Stimulated activated naive CD8-positive, alpha-beta T cell treated with anti-CD3 and anti-CD28 coated beads, Interleukin-15, Interleukin-2, amounts not matched to agents 100 ng/mL and 50 ng/mL, for 24 hours (primary cell): ENCODE data around the gene PPP4C.

Experiments used
- H3K27ac Mint-ChIP-seq: one replicate; pipeline ENCODE4 v1.8.0; 2021; ENCODE audit warnings: mild to moderate bottlenecking, mixed read lengths
- H3K27me3 Mint-ChIP-seq: one replicate; pipeline ENCODE4 v1.8.0; 2021; ENCODE audit warnings: mixed read lengths
- H3K36me3 Mint-ChIP-seq: one replicate; pipeline ENCODE4 v1.8.0; 2021; ENCODE audit warnings: low read depth, mixed read lengths
- H3K4me1 Mint-ChIP-seq: one replicate; pipeline ENCODE4 v1.8.0; 2021; ENCODE audit warnings: low read depth, mixed read lengths
- H3K4me3 Mint-ChIP-seq: one replicate; pipeline ENCODE4 v1.8.0; 2021; ENCODE audit warnings: mild to moderate bottlenecking, mixed read lengths
- H3K9me3 Mint-ChIP-seq: one replicate; pipeline ENCODE4 v1.8.0; 2021; ENCODE audit warnings: mixed read lengths

PPP4C gene

DNA sequence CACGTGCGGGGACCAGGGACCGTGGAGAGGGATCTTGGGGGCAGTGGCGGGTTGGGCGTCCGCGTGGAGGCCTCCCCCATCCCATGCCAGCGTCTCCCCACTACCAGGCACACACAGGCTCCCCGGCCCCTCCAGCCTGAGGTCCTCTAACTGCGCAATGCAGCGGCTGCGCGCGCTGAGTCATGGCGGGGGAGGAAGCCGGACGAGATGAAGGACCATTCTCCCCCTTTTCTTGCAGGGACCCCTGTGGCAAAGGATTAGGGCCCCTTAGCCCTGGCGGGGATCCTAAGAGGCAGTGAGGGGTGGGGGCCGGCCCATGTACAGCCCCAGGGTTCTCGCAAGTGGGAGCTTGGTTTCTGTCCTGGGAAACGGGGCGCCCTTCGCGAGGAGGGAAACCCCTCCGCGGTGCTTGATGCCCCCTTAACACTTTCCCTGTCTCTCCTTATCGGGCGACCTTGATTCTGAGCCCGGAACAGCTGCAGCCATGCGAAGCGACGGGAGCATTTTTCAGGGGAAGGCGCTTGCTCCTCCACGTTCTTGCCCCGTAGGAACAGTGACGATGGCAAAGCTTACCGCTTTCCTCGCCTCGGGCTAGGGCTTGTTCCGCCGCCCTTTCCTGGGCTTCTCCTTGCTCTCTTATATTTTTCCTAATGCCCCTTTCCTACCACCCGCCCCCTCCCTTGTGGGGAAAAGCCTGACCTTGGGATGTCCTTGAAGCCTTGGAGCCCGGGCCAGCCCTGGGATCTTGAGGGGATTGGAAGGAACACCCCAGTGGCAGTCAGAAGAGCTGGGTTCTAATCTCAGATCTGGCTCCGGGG, 9.6 kb upstream of the PPP4C start:
- H3K9me3 Mint-ChIP-seq = no peaks in the 10 kb centered on the region
- H3K36me3 Mint-ChIP-seq = peaks cover 62% of the 10 kb centered on the region
- peaks cover 47% of the 10 kb centered on the region for H3K4me1 Mint-ChIP-seq
- peak overlapping the region; percentile 97 for H3K27ac Mint-ChIP-seq
- no peaks in the 10 kb centered on the region for H3K27me3 Mint-ChIP-seq
- peak overlapping the region; percentile 99 for H3K4me3 Mint-ChIP-seq

DNA sequence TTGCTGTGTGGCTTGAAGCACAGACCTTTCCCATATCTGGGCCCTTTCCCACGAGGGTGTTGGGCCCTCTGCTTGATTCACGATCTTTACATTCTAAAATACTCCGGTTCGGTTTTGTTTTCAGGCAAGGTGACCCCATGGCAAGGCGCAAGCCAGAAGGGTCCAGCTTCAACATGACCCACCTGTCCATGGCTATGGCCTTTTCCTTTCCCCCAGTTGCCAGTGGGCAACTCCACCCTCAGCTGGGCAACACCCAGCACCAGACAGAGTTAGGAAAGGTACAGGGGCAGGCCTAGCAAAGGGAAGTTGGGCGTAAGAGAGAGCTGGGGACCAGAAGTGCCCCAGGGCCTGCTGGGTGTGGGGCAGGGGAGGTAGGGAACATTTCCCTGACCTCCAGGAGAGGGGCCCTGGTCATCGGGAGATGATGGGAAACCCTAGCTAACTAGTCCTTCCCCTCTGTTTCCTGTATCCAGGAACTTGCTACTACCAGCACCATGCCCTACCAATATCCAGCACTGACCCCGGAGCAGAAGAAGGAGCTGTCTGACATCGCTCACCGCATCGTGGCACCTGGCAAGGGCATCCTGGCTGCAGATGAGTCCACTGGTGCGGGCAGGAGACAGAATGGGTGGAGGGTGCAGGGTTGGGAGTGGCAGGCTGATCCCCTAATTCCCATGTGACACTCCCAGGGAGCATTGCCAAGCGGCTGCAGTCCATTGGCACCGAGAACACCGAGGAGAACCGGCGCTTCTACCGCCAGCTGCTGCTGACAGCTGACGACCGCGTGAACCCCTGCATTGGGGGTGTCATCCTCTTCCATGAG, 8.8 kb upstream of the PPP4C start:
- Mint-ChIP-seq H3K27me3 (no peaks in the 10 kb centered on the region), H3K36me3 (peaks cover 70% of the 10 kb centered on the region), H3K9me3 (no peaks in the 10 kb centered on the region), H3K27ac (peak overlapping the region; percentile 97), H3K4me3 (peak overlapping the region; percentile 99), H3K4me1 (peaks cover 47% of the 10 kb centered on the region)

DNA sequence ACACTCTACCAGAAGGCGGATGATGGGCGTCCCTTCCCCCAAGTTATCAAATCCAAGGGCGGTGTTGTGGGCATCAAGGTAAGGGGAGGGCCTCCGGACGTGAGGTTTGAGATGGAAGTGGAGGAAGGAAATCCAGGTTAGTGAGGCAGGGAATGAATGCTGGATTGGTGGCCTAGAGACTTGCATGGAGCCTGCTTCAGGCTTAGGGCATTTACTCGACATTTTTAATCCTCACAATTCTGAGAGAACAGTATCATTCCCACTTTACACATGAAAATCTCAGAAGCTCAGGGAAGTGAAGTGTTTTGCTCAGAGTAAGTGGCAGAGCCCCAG, 8.2 kb upstream of the PPP4C start:
- H3K9me3 Mint-ChIP-seq = no peaks in the 10 kb centered on the region
- no peaks in the 10 kb centered on the region for H3K27me3 Mint-ChIP-seq
- peaks cover 74% of the 10 kb centered on the region for H3K36me3 Mint-ChIP-seq
- H3K27ac Mint-ChIP-seq = peak overlapping the region; percentile 97
- peaks cover 47% of the 10 kb centered on the region for H3K4me1 Mint-ChIP-seq
- H3K4me3 Mint-ChIP-seq = peak overlapping the region; percentile 99

DNA sequence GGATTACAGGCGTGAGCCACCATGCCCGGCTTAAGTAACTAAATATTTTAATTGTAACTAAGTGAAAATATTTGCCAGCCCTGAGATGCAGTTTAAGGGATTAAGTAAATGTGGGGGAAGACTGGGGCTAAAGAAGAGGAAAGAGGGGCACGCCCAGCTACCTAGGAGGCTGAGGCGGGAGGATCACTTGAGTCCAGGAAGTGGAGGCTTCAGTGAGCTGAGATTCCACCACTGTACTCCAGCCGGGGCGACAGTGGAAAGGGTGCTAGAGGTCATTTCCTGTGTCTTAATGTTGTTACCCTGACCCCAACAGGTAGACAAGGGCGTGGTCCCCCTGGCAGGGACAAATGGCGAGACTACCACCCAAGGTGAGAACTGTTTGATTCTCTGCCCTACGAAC, 7.5 kb upstream of the PPP4C start:
- H3K9me3 Mint-ChIP-seq = no peaks in the 10 kb centered on the region
- H3K4me3 Mint-ChIP-seq = peak overlapping the region; percentile 65
- H3K27me3 Mint-ChIP-seq = no peaks in the 10 kb centered on the region
- peak overlapping the region; percentile 89 for H3K27ac Mint-ChIP-seq
- peaks cover 74% of the 10 kb centered on the region for H3K36me3 Mint-ChIP-seq
- peaks cover 45% of the 10 kb centered on the region for H3K4me1 Mint-ChIP-seq

DNA sequence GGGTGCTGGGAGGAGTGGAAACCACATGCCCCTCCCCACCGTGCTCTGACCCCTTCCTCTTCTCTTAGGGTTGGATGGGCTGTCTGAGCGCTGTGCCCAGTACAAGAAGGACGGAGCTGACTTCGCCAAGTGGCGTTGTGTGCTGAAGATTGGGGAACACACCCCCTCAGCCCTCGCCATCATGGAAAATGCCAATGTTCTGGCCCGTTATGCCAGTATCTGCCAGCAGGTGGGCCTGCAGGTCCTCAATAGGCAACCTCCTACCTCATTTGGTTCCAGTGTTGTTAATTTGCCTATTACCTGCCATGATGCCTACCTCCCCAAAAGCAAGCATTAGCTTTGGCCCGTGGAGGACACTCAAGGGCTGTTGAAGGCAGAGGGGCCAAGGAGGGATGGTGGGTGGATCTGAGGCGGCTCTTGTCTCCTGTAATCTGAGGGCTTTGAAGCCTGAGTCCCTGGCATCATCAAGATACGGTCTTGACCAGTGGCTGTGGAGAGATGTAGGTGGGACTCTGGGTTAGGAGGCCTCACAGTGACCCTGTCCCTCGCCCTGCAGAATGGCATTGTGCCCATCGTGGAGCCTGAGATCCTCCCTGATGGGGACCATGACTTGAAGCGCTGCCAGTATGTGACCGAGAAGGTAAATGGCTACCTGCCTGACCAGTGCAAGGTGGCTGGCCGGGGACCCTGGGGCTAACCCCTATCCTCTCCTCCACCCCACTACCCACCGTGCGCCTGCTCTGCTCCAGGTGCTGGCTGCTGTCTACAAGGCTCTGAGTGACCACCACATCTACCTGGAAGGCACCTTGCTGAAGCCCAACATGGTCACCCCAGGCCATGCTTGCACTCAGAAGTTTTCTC, 6.8 kb upstream of the PPP4C start:
- peaks cover 73% of the 10 kb centered on the region for H3K36me3 Mint-ChIP-seq

DNA sequence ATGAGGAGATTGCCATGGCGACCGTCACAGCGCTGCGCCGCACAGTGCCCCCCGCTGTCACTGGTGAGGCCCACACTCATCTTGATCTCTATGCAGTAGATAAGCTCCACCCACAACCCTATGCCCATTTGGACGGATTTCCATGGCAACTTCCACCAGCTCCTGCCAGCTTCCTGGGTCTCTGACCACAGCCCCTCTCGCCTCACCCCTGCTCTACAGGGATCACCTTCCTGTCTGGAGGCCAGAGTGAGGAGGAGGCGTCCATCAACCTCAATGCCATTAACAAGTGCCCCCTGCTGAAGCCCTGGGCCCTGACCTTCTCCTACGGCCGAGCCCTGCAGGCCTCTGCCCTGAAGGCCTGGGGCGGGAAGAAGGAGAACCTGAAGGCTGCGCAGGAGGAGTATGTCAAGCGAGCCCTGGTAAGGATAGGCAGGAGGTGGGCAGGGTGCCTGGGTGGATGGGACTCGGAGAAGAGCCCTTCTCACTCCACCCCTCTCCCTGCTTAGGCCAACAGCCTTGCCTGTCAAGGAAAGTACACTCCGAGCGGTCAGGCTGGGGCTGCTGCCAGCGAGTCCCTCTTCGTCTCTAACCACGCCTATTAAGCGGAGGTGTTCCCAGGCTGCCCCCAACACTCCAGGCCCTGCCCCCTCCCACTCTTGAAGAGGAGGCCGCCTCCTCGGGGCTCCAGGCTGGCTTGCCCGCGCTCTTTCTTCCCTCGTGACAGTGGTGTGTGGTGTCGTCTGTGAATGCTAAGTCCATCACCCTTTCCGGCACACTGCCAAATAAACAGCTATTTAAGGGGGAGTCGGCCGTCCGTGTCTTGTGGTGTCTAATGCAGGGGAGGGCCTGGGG, 6.0 kb upstream of the PPP4C start:
- Mint-ChIP-seq H3K36me3 (peaks cover 68% of the 10 kb centered on the region), H3K27me3 (no peaks in the 10 kb centered on the region), H3K27ac (peak overlapping the region; percentile 89), H3K4me1 (peaks cover 40% of the 10 kb centered on the region), H3K9me3 (no peaks in the 10 kb centered on the region), H3K4me3 (peak overlapping the region; percentile 37)

More for the DNA sequence above, 6.8 kb upstream of the PPP4C start:
- Mint-ChIP-seq H3K27me3 (no peaks in the 10 kb centered on the region), H3K9me3 (no peaks in the 10 kb centered on the region), H3K4me3 (peak overlapping the region; percentile 65), H3K27ac (peak overlapping the region; percentile 89), H3K4me1 (peaks cover 39% of the 10 kb centered on the region)

DNA sequence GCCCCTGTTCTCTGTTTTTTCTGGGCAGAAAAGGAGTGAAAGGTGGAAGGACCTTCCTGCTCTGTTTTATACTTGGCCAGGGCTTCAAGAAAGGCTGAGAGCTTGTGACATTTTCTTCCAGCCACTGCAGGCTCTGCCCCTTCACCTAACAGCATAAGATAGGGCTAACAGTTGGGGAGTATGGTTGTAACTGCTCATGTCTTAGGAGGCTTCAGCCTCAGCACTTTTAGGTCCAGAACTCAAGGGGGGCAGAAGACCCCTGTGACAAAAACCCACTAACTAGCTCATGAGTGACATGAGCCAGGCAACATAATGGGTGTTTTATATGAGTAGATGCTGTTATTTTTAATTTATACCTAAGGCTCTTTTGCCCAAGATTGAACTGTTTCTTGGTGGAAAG, 5.3 kb upstream of the PPP4C start:
- peaks cover 42% of the 10 kb centered on the region for H3K4me1 Mint-ChIP-seq
- H3K36me3 Mint-ChIP-seq = peaks cover 62% of the 10 kb centered on the region

DNA sequence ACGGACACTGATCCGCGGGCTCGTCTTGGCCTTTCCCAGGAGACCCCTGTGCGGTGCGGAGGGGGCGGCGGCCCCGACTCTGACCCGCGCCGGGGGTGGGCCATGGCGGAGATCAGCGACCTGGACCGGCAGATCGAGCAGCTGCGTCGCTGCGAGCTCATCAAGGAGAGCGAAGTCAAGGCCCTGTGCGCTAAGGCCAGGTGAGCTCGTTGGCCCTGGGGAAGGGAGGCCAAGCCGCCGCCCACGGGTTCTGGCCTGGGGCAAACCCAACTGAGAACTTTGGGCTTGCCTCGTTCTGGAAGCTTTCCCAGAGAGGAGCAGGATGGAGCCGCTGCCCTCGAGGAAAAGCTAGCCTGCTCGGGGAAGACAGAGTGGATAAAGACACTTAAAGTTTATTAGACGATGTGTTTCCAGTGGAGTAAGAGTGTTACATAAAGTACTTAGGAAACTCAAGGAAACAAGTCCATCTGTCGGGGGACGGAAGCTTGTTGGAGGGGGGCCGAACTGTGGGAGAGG, 540 bp downstream of the PPP4C start:
- H3K27ac Mint-ChIP-seq = peak overlapping the region; percentile 95
- peaks cover 49% of the 10 kb centered on the region for H3K36me3 Mint-ChIP-seq
- no peaks in the 10 kb centered on the region for H3K27me3 Mint-ChIP-seq
- H3K4me1 Mint-ChIP-seq = peaks cover 30% of the 10 kb centered on the region
- H3K9me3 Mint-ChIP-seq = no peaks in the 10 kb centered on the region
- peak overlapping the region; percentile 92 for H3K4me3 Mint-ChIP-seq

More for the DNA sequence above, 5.3 kb upstream of the PPP4C start:
- no peaks in the 10 kb centered on the region for H3K9me3 Mint-ChIP-seq
- H3K27ac Mint-ChIP-seq = no peak overlapping the region
- no peak overlapping the region for H3K4me3 Mint-ChIP-seq
- H3K27me3 Mint-ChIP-seq = no peaks in the 10 kb centered on the region

DNA sequence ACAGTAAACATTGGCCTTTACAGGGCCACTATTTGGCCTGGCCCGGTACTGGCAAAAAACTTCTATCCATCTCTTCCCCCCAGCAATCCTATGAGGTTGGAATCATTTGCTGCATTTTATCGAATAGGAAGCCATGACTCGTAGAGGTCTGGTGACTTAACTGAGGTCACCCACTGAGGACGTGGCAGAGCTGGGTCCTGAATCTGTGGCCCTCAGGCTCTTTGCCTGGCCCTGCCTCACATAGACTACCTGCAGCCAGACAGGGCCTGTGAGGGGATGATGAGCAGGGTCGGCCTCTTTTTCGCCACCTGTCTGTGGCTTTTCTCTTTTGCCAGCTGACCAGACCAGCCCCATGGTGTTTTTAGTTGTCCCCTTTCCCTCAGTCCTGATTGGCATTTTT, 1.9 kb downstream of the PPP4C start:
- Mint-ChIP-seq H3K4me3 (peak overlapping the region; percentile 92), H3K9me3 (no peaks in the 10 kb centered on the region), H3K4me1 (peaks cover 30% of the 10 kb centered on the region), H3K36me3 (peaks cover 48% of the 10 kb centered on the region), H3K27ac (peak overlapping the region; percentile 95), H3K27me3 (no peaks in the 10 kb centered on the region)

DNA sequence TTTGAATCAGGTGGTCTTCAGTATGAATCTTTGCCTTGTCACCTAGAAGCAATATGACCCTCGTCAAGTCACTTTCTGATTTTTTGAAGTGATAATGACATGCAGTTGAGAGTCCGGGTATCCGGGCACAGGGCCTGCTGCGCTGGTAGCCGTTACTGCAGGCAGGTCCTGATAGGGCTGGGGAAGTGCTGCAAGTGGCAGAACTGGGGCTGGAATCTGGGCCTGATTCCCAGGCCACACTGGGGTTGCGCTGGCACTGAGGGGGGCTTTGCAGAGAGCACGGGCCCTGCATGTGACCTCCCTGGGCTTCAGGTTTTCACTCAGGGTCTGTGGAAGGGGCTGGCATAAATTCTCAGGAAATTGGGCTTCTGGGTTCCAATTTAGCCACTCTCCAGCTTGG, 3.0 kb downstream of the PPP4C start:
- Mint-ChIP-seq H3K9me3 (no peaks in the 10 kb centered on the region), H3K36me3 (peaks cover 58% of the 10 kb centered on the region), H3K4me1 (peaks cover 30% of the 10 kb centered on the region), H3K4me3 (no peak overlapping the region), H3K27me3 (no peaks in the 10 kb centered on the region), H3K27ac (no peak overlapping the region)

DNA sequence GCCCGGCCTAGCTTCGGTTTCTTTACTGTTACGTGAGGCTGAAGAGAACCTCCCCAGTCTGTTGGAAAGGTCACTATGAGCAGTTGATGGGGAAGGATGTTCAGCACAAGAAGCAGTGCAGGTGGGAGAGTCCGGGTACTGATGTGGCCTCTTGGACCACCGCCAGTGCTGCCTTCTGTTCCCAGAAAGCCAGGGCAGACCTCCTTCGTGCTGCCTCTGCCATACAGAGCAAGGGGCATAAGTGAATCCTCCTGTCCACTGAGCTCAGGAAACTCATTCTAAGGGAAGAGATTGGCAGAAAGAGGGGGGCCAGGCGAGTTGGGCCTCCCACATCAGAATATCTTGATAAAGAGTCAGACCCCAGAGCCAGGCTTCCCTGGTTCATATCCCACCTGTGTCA, 3.7 kb downstream of the PPP4C start:
- Mint-ChIP-seq H3K9me3 (no peaks in the 10 kb centered on the region), H3K27ac (no peak overlapping the region), H3K36me3 (peaks cover 65% of the 10 kb centered on the region), H3K27me3 (no peaks in the 10 kb centered on the region), H3K4me1 (peaks cover 30% of the 10 kb centered on the region), H3K4me3 (no peak overlapping the region)

DNA sequence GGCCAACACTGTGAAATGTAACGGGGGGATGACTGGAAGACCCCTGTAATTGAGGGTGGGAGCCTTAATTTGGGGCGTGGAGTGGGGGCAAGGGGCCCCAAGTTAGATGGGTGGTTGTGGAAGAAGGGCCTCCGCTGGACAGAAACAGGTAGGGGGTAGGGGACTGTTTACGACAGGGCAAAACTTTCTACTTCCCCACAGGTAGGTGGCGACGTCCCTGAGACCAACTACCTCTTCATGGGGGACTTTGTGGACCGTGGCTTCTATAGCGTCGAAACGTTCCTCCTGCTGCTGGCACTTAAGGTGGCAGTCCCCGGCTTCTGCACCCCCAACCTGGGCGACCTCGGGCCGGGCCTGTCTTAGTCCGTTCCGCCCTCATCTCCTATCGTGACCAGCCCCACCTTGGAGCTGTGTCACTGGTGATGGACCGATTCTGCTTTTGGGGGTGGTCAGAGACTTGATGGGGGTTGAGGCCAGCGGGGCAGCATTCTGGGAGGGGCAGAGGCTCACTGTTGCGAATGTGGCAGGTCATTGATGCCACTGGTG, 6.8 kb downstream of the PPP4C start:
- peaks cover 52% of the 10 kb centered on the region for H3K36me3 Mint-ChIP-seq
- H3K9me3 Mint-ChIP-seq = no peaks in the 10 kb centered on the region
- peaks cover 7% of the 10 kb centered on the region for H3K4me1 Mint-ChIP-seq
- no peak overlapping the region for H3K27ac Mint-ChIP-seq
- no peak overlapping the region for H3K4me3 Mint-ChIP-seq
- no peaks in the 10 kb centered on the region for H3K27me3 Mint-ChIP-seq

DNA sequence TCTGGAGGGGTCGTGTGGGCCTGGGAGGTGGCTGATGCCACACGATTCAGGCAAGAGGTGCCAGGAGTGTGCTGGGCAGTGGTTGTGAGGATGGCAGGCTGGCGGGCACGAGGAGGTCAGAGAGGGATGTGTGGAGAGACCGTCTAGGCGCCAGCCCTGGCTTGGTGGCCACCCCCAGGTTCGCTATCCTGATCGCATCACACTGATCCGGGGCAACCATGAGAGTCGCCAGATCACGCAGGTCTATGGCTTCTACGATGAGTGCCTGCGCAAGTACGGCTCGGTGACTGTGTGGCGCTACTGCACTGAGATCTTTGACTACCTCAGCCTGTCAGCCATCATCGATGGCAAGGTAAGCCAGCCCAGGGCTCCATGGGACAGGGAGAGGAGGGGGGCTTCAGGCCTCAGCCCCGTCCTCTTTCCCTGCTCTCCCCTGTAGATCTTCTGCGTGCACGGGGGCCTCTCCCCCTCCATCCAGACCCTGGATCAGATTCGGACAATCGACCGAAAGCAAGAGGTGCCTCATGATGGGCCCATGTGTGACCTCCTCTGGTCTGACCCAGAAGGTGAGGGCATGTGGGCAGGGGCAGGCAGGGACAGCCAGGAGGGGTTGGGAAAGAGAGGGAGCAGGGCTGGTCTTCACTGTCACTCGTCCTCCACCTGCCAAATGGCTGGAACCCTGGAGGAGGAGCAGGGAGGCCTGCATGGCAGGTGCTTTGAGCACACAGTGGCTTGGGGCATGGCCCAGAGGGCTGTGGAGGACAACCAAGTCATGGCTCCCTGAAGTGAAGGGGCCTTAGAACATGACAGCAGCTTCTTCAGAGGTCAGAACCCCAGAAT, 7.6 kb downstream of the PPP4C start:
- H3K27ac Mint-ChIP-seq = no peak overlapping the region
- no peaks in the 10 kb centered on the region for H3K9me3 Mint-ChIP-seq
- no peaks in the 10 kb centered on the region for H3K4me1 Mint-ChIP-seq
- no peaks in the 10 kb centered on the region for H3K27me3 Mint-ChIP-seq
- H3K4me3 Mint-ChIP-seq = no peak overlapping the region
- peaks cover 44% of the 10 kb centered on the region for H3K36me3 Mint-ChIP-seq
